ENCODE data around the gene KRTAP10-3.

GRCh38 chr21:44542716-44543115 is 15.9 kb downstream of the KRTAP10-3 start:
- TF ChIP-seq CTCF (IDR thresholded peaks at IDR 0.05) (no peak), ZFX (IDR thresholded peaks at IDR 0.05; ENCODE audit: borderline replicate concordance) (no peak)
